ENCODE measurements around the gene NLRP13.

DNA sequence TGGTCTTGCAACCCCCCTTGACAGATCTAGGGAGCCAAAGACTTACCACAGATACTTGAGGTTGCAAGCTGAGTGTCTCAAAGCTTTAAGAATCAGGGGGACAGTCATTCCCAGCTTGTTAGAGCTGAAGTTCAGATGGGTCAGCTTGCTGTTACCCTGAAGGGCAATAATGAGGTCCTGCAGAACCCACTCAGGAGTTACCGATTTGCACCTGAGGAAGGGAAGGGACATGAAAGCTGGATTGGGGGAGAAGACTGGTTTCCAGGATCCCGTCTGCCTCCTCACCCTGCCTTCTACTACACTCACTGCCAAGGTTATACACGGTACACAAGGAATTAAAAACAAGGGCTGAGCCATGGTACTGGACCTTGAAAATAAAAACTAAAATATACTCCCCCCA is 24.4 kb downstream of the NLRP13 start:
- TF ChIP-seq SRF (IDR thresholded peaks at IDR 0.05; ENCODE audit: low read depth), result no peak
- no peak for TF ChIP-seq POLR2AphosphoS5 (IDR thresholded peaks at IDR 0.05; ENCODE audit: low read depth, low read length)
- TF ChIP-seq, protein P1, sequence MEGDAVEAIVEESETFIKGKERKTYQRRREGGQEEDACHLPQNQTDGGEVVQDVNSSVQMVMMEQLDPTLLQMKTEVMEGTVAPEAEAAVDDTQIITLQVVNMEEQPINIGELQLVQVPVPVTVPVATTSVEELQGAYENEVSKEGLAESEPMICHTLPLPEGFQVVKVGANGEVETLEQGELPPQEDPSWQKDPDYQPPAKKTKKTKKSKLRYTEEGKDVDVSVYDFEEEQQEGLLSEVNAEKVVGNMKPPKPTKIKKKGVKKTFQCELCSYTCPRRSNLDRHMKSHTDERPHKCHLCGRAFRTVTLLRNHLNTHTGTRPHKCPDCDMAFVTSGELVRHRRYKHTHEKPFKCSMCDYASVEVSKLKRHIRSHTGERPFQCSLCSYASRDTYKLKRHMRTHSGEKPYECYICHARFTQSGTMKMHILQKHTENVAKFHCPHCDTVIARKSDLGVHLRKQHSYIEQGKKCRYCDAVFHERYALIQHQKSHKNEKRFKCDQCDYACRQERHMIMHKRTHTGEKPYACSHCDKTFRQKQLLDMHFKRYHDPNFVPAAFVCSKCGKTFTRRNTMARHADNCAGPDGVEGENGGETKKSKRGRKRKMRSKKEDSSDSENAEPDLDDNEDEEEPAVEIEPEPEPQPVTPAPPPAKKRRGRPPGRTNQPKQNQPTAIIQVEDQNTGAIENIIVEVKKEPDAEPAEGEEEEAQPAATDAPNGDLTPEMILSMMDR (IDR thresholded peaks at IDR 0.05 in 2 of 3, conservative IDR thresholded peaks at IDR 0.05 in 1 of 3; ENCODE audit: borderline replicate concordance in 1 of 3, insufficient read depth in 1 of 3, low read depth in 2 of 3, low read length in 2 of 3), result no peak
- TF ChIP-seq, protein P2, sequence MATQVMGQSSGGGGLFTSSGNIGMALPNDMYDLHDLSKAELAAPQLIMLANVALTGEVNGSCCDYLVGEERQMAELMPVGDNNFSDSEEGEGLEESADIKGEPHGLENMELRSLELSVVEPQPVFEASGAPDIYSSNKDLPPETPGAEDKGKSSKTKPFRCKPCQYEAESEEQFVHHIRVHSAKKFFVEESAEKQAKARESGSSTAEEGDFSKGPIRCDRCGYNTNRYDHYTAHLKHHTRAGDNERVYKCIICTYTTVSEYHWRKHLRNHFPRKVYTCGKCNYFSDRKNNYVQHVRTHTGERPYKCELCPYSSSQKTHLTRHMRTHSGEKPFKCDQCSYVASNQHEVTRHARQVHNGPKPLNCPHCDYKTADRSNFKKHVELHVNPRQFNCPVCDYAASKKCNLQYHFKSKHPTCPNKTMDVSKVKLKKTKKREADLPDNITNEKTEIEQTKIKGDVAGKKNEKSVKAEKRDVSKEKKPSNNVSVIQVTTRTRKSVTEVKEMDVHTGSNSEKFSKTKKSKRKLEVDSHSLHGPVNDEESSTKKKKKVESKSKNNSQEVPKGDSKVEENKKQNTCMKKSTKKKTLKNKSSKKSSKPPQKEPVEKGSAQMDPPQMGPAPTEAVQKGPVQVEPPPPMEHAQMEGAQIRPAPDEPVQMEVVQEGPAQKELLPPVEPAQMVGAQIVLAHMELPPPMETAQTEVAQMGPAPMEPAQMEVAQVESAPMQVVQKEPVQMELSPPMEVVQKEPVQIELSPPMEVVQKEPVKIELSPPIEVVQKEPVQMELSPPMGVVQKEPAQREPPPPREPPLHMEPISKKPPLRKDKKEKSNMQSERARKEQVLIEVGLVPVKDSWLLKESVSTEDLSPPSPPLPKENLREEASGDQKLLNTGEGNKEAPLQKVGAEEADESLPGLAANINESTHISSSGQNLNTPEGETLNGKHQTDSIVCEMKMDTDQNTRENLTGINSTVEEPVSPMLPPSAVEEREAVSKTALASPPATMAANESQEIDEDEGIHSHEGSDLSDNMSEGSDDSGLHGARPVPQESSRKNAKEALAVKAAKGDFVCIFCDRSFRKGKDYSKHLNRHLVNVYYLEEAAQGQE (IDR thresholded peaks at IDR 0.05; ENCODE audit: low read depth), result no peak
- TF ChIP-seq POLR2A (IDR thresholded peaks at IDR 0.05; ENCODE audit: borderline replicate concordance, extremely low read depth, insufficient read depth, insufficient read length), result no peak
- TF ChIP-seq, protein P3, sequence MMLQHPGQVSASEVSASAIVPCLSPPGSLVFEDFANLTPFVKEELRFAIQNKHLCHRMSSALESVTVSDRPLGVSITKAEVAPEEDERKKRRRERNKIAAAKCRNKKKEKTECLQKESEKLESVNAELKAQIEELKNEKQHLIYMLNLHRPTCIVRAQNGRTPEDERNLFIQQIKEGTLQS (IDR thresholded peaks at IDR 0.05), result no peak
- TF ChIP-seq EZH2 (IDR thresholded peaks at IDR 0.05), result no peak
- no peak for TF ChIP-seq SIN3A (IDR thresholded peaks at IDR 0.05; ENCODE audit: low read depth)
- TF ChIP-seq ZFX (IDR thresholded peaks at IDR 0.05), result no peak
- TF ChIP-seq EGR1 (IDR thresholded peaks at IDR 0.05; ENCODE audit: low read depth), result no peak
